ENCODE results near the gene CLASP2. TPM values are rescaled to one million over a fixed set of nuclear protein-coding genes. Genes with fewer than 3 reads are reported as not detected.
A peak's percentile ranks its signal among the peaks of the same experiment; 100 is the strongest.

Gene CLASP2
- total and polyA plus RNA-seq, 8 donors, result 8.5 to 33.5 (median 21.3) TPM

DNA sequence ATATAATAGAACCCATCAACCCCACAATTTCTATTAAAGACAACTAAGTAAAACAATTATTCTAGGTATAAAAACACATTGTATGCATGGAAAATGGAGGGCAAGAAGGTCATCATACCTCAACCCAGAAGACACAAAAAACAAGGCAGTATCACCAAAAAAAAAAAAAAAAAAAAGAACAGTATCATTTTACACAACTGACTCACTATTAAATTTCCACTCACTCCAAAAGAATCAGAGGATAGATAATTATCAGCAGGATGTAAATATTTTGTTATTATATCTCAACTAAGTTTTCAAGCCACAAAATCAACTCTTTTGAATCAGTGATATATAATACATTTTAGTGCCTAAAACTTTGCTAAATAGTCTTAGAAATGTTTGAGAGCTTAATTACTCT, 55.0 kb downstream of the CLASP2 start:
- Histone ChIP-seq H3K27ac (no peak overlapping the region), H3K4me3 (no peak overlapping the region), H3K27me3 (no peaks in the 10 kb centered on the region), H3K4me1 (peaks cover 0 to 14% (median 7%) of the 10 kb centered on the region in 3 donors), H3K9me3 (no peaks in the 10 kb centered on the region), H3K36me3 (no peaks in the 10 kb centered on the region)
- TF ChIP-seq, protein P1, sequence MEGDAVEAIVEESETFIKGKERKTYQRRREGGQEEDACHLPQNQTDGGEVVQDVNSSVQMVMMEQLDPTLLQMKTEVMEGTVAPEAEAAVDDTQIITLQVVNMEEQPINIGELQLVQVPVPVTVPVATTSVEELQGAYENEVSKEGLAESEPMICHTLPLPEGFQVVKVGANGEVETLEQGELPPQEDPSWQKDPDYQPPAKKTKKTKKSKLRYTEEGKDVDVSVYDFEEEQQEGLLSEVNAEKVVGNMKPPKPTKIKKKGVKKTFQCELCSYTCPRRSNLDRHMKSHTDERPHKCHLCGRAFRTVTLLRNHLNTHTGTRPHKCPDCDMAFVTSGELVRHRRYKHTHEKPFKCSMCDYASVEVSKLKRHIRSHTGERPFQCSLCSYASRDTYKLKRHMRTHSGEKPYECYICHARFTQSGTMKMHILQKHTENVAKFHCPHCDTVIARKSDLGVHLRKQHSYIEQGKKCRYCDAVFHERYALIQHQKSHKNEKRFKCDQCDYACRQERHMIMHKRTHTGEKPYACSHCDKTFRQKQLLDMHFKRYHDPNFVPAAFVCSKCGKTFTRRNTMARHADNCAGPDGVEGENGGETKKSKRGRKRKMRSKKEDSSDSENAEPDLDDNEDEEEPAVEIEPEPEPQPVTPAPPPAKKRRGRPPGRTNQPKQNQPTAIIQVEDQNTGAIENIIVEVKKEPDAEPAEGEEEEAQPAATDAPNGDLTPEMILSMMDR (IDR thresholded peaks at IDR 0.05), result no peak
- intact Hi-C loops (cut with DNase I), result no loop called here
- no peak for DNase-seq
- no peak for ATAC-seq
- FAIRE-seq, result no peak

DNA sequence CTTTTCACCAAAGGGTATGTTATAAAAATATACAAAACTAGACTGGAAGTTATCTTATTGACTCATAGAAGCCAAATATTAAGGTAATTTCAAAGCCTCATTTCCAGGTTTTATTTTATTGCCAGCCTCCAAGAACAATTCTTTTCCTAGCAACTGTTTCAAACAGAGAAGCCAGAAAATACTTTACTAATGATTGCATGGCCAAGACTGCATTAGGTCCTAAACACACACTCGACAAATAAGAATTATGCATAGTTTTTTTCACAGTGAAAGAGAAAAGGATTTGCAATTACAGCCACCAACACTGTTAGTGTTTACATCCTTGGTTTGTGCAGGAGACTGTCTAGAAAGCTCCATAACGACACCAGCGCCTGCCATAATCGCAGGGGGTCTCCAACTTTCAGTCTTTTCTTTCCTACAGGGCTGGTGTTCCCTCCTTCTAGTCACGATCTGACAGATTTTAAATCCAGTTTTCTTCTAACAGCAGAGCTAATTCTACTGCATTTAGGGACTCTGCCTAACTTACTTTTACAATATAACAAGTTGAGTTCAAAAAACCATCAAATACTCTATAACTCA, 58.1 kb downstream of the CLASP2 start:
- H3K27ac ChIP-seq, result peak overlapping the region in 3 of 4 donors; percentile 11 to 83 (median 64)
- ATAC-seq (peak in 1 of 4 donors; percentile 9), FAIRE-seq (no peak), DNase-seq (no peak)
- H3K4me1 ChIP-seq, result peaks cover 0 to 14% (median 7%) of the 10 kb centered on the region in 3 donors
- peak overlapping the region in 3 of 4 donors; percentile 9 to 38 (median 33) for H3K4me3 ChIP-seq
- H3K36me3 ChIP-seq, result no peaks in the 10 kb centered on the region
- H3K27me3 ChIP-seq, result no peaks in the 10 kb centered on the region
- no peaks in the 10 kb centered on the region for H3K9me3 ChIP-seq
- intact Hi-C loops (cut with DNase I), result no loop called here
- 74 to 76% methylated on average over 5 of the region's 5 CpGs for WGBS, 2 donors
- TF ChIP-seq, protein P1 (IDR thresholded peaks at IDR 0.05), result no peak

DNA sequence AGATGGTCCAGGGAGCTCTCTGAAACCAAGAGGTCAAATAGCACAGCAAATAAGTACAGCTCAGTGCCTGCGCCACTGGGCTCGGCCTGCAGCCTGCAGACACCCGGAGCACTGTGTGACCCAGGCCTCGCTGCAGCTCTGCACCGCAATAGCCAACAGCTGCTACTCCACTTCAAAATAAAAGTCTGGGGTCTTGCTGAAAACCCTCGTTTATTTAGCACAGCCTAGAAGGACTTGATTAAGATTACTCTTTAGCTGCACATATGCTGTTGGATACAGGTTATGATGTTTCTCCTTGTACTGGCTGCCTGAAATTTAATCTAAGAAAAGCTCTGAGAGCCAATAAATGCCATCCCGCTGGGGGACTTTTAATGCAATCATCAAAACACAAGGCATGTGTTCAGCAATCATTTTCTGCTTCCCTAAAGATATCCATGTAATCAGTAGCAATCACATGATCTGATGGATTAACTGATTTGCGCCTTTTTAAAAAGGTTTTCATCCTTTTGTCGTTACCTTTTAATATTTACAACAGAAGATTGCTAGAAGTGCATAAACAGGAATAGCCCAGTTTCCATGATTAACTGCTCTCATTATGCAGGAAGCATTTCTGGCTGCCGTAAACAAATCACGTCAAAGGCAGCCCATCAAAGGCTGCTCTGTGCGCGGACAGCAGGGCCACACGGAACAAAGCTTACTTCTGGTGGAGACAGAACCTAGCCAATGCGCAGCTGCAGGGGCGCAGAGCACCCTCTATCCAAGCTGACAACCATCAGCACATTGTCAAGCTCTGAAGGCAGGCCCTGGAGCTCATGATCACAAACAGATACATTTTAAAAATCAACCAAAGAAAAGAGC, 58.8 kb downstream of the CLASP2 start:
- TF ChIP-seq, protein P1 (IDR thresholded peaks at IDR 0.05), result no peak
- WGBS, 2 donors, result 4 to 5% methylated on average over 16 of the region's 16 CpGs

DNA sequence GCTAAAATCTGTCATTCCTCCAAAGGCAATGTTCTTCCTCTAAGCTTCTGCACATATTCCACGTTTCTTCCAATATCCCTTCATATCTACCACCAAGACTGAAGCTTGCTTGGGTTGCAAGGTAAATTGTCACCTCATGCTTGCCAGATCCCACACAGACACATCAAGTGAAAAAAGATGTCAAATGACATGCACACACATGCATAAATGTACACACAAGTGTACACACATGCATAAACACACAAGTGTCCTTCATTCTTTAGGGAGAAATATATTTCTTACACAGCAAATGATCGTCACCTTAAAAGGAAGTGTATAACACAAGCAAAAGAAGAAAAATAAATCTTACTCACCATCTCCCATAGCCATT, 59.4 kb downstream of the CLASP2 start:
- 13 to 14% methylated on average over 2 of the region's 2 CpGs for WGBS, 2 donors
- ATAC-seq (peak; percentile 4 to 11 (median 6)), FAIRE-seq (no peak), DNase-seq (no peak)
- H3K36me3 ChIP-seq, result no peaks in the 10 kb centered on the region
- H3K9me3 ChIP-seq, result no peaks in the 10 kb centered on the region
- no peaks in the 10 kb centered on the region for H3K27me3 ChIP-seq
- intact Hi-C loops (cut with DNase I), result no loop called here
- H3K27ac ChIP-seq, result peak overlapping the region in 3 of 4 donors; percentile 13 to 83 (median 64)
- TF ChIP-seq, protein P1 (IDR thresholded peaks at IDR 0.05), result no peak
- peak overlapping the region in 3 of 4 donors; percentile 9 to 38 (median 33) for H3K4me3 ChIP-seq
- H3K4me1 ChIP-seq, result peaks cover 0 to 14% (median 7%) of the 10 kb centered on the region in 3 donors

More for the DNA sequence above, 58.8 kb downstream of the CLASP2 start:
- intact Hi-C loops (cut with DNase I), result no loop called here
- H3K27ac ChIP-seq, result peak overlapping the region in 3 of 4 donors; percentile 13 to 83 (median 64)
- H3K9me3 ChIP-seq, result no peaks in the 10 kb centered on the region
- ATAC-seq (peak; percentile 96 to 98 (median 98)), DNase-seq (peak; percentile 39 to 77 (median 60)), FAIRE-seq (no peak)
- no peaks in the 10 kb centered on the region for H3K27me3 ChIP-seq
- H3K4me1 ChIP-seq, result peaks cover 0 to 14% (median 7%) of the 10 kb centered on the region in 3 donors
- H3K4me3 ChIP-seq, result peak overlapping the region in 3 of 4 donors; percentile 9 to 38 (median 33)
- H3K36me3 ChIP-seq, result no peaks in the 10 kb centered on the region

Data from pancreas (tissue), 10 donors.